ENCODE results near the gene GNB2. TPM values are rescaled to one million over a fixed set of nuclear protein-coding genes. Genes with fewer than 3 reads are reported as not detected.
A peak's percentile ranks its signal among the peaks of the same experiment; 100 is the strongest.
"Not testable (repeated sequence)": the region's sequence is repeated elsewhere in the genome, so short reads cannot be mapped to it uniquely, and the experiment has no call there.

The GNB2 gene
- total and polyA plus RNA-seq, 4 experiments from 2014 or later, result 48.3 to 144 (median 99.2) TPM

GRCh38 chr7:100665168-100665726 is 8.3 kb upstream of the GNB2 start:
- Mint-ChIP-seq H3K4me3 (no peak overlapping the region), H3K9me3 (peaks cover 0 to 1% (median 0%) of the 10 kb centered on the region in 8 donors), H3K4me1 (no peaks in the 10 kb centered on the region), H3K27me3 (peaks cover 0 to 3% of the 10 kb centered on the region in 2 donors), H3K36me3 (no peaks in the 10 kb centered on the region), H3K27ac (no peak overlapping the region)
- no peaks in the 10 kb centered on the region for H3K27me3 ChIP-seq (ENCODE audit: insufficient read depth, low read length)
- no peaks in the 10 kb centered on the region for H3K4me1 ChIP-seq (ENCODE audit: insufficient read depth, low read length)
- no peaks in the 10 kb centered on the region for H3K9me3 ChIP-seq (ENCODE audit: control insufficient read depth in 1 of 2, low read length in 2 of 2)
- intact Hi-C loops (cut with micrococcal nuclease), result no loop called here
- DNase-seq, result no peak
- H3K36me3 ChIP-seq (ENCODE audit: insufficient read depth, low read length), result no peaks in the 10 kb centered on the region
- no peak overlapping the region for H3K4me3 ChIP-seq (ENCODE audit: low read length in 2 of 2)
- H3K27ac ChIP-seq (ENCODE audit: low read depth, low read length), result no peak overlapping the region
- POLR2A ChIA-PET (ENCODE audit: partially characterized antibody), result interaction anchor here (1.3 kb wide), 1 partner anchor 79 kb away, joined by 4 read pairs; the partner anchor contains the start of gene FBXO24
- CTCF ChIA-PET (ENCODE audit: partially characterized antibody), result interaction anchor here (0.6 kb wide), 1 partner anchor 101 kb away, joined by 3 read pairs; no protein-coding TSS in a partner anchor

GRCh38 chr7:100667331-100668068 is 6.0 kb upstream of the GNB2 start:
- CTCF ChIA-PET (ENCODE audit: partially characterized antibody), result interaction anchor here (0.8 to 1.6 kb wide), 4 partner anchors 28 to 217 kb away, joined by 3 to 5 read pairs (median 4); no protein-coding TSS in a partner anchor
- peaks cover 0 to 2% (median 0%) of the 10 kb centered on the region in 8 donors for H3K9me3 Mint-ChIP-seq
- Histone ChIP-seq H3K27ac (ENCODE audit: low read depth, low read length) (no peak overlapping the region), H3K9me3 (ENCODE audit: control insufficient read depth in 1 of 2, low read length in 2 of 2) (no peaks in the 10 kb centered on the region), H3K36me3 (ENCODE audit: insufficient read depth, low read length) (no peaks in the 10 kb centered on the region), H3K27me3 (ENCODE audit: insufficient read depth, low read length) (no peaks in the 10 kb centered on the region), H3K4me3 (ENCODE audit: low read length in 2 of 2) (no peak overlapping the region), H3K4me1 (ENCODE audit: insufficient read depth, low read length) (no peaks in the 10 kb centered on the region)
- H3K36me3 Mint-ChIP-seq, result no peaks in the 10 kb centered on the region
- no peaks in the 10 kb centered on the region for H3K27me3 Mint-ChIP-seq
- H3K4me1 Mint-ChIP-seq, result no peaks in the 10 kb centered on the region
- intact Hi-C loops (cut with micrococcal nuclease), result no loop called here
- H3K4me3 Mint-ChIP-seq, result no peak overlapping the region
- DNase-seq, result no peak
- POLR2A ChIA-PET (ENCODE audit: partially characterized antibody), result interaction anchor here (1.4 kb wide), 1 partner anchor 18 kb away, joined by 3 read pairs; no protein-coding TSS in a partner anchor
- no peak overlapping the region for H3K27ac Mint-ChIP-seq

- Mint-ChIP-seq H3K27me3 (no peaks in the 10 kb centered on the region), H3K4me3 (no peak overlapping the region), H3K4me1 (peaks cover 0 to 2% (median 0%) of the 10 kb centered on the region in 4 donors), H3K27ac (peak overlapping the region in 1 of 7 donors; percentile 6), H3K36me3 (no peaks in the 10 kb centered on the region), H3K9me3 (peaks cover 0 to 2% (median 0%) of the 10 kb centered on the region in 8 donors)
- Histone ChIP-seq H3K36me3 (ENCODE audit: insufficient read depth, low read length) (no peaks in the 10 kb centered on the region), H3K27ac (ENCODE audit: low read depth, low read length) (no peak overlapping the region), H3K4me1 (ENCODE audit: insufficient read depth, low read length) (peaks cover 5% of the 10 kb centered on the region), H3K27me3 (ENCODE audit: insufficient read depth, low read length) (no peaks in the 10 kb centered on the region), H3K4me3 (ENCODE audit: low read length in 2 of 2) (no peak overlapping the region), H3K9me3 (ENCODE audit: control insufficient read depth in 1 of 2, low read length in 2 of 2) (no peaks in the 10 kb centered on the region)
- intact Hi-C loops (cut with micrococcal nuclease), result no loop called here
- no peak for DNase-seq
- POLR2A ChIA-PET (ENCODE audit: partially characterized antibody), result no interaction called here
- CTCF ChIA-PET (ENCODE audit: partially characterized antibody), result interaction anchor here (0.5 to 1.6 kb wide), 4 partner anchors 33 to 1114 kb away, joined by 3 to 5 read pairs (median 4); no protein-coding TSS in a partner anchor
Observed at GRCh38 chr7:100668069-100668449, 5.5 kb upstream of the GNB2 start.

- H3K4me1 ChIP-seq (ENCODE audit: insufficient read depth, low read length); H3K36me3 Mint-ChIP-seq; H3K4me3 Mint-ChIP-seq; H3K4me3 ChIP-seq (ENCODE audit: low read length in 2 of 2); H3K27ac Mint-ChIP-seq; H3K36me3 ChIP-seq (ENCODE audit: insufficient read depth, low read length); H3K27ac ChIP-seq (ENCODE audit: low read depth, low read length); H3K9me3 ChIP-seq (ENCODE audit: control insufficient read depth in 1 of 2, low read length in 2 of 2); H3K27me3 ChIP-seq (ENCODE audit: insufficient read depth, low read length); intact Hi-C loops (cut with micrococcal nuclease); H3K27me3 Mint-ChIP-seq; DNase-seq; H3K4me1 Mint-ChIP-seq; H3K9me3 Mint-ChIP-seq: not testable (repeated sequence)
- ChIA-PET POLR2A (ENCODE audit: partially characterized antibody) (interaction anchor here (1.2 kb wide), 1 partner anchor 10 kb away, joined by 3 read pairs; no protein-coding TSS in a partner anchor), CTCF (ENCODE audit: partially characterized antibody) (interaction anchor here (1.6 kb wide), 1 partner anchor 34 kb away, joined by 5 read pairs; no protein-coding TSS in a partner anchor)
Observed at GRCh38 chr7:100669106-100669505, 4.4 kb upstream of the GNB2 start.

- no peaks in the 10 kb centered on the region for H3K9me3 ChIP-seq (ENCODE audit: control insufficient read depth in 1 of 2, low read length in 2 of 2)
- H3K36me3 ChIP-seq (ENCODE audit: insufficient read depth, low read length), result no peaks in the 10 kb centered on the region
- H3K4me3 ChIP-seq (ENCODE audit: low read length in 2 of 2), result no peak overlapping the region
- H3K27ac ChIP-seq (ENCODE audit: low read depth, low read length), result no peak overlapping the region
- peaks cover 0 to 10% of the 10 kb centered on the region in 2 donors for H3K36me3 Mint-ChIP-seq
- H3K4me1 Mint-ChIP-seq, result peaks cover 0 to 12% (median 1%) of the 10 kb centered on the region in 4 donors
- H3K9me3 Mint-ChIP-seq, result peaks cover 0 to 2% (median 0%) of the 10 kb centered on the region in 8 donors
- ChIA-PET CTCF (ENCODE audit: partially characterized antibody) (interaction anchor here (1.4 to 1.8 kb wide), 3 partner anchors 22 to 37 kb away, joined by 3 to 13 read pairs (median 3); no protein-coding TSS in a partner anchor), POLR2A (ENCODE audit: partially characterized antibody) (interaction anchor here (1.2 to 1.5 kb wide), 2 partner anchors 9 to 58 kb away, joined by 3 to 4 read pairs; partner anchors contain the start of gene MOSPD3)
- no peak for DNase-seq
- no peak overlapping the region for H3K4me3 Mint-ChIP-seq
- peaks cover 9% of the 10 kb centered on the region for H3K4me1 ChIP-seq (ENCODE audit: insufficient read depth, low read length)
- no peak overlapping the region for H3K27ac Mint-ChIP-seq
- intact Hi-C loops (cut with micrococcal nuclease), result no loop called here
- no peaks in the 10 kb centered on the region for H3K27me3 Mint-ChIP-seq
- H3K27me3 ChIP-seq (ENCODE audit: insufficient read depth, low read length), result no peaks in the 10 kb centered on the region
Observed at GRCh38 chr7:100670074-100670473, 3.5 kb upstream of the GNB2 start.

- Histone ChIP-seq H3K4me3 (ENCODE audit: low read length in 2 of 2) (no peak overlapping the region), H3K27ac (ENCODE audit: low read depth, low read length) (no peak overlapping the region), H3K36me3 (ENCODE audit: insufficient read depth, low read length) (peaks cover 3% of the 10 kb centered on the region), H3K27me3 (ENCODE audit: insufficient read depth, low read length) (no peaks in the 10 kb centered on the region), H3K4me1 (ENCODE audit: insufficient read depth, low read length) (peaks cover 15% of the 10 kb centered on the region), H3K9me3 (ENCODE audit: control insufficient read depth in 1 of 2, low read length in 2 of 2) (no peaks in the 10 kb centered on the region)
- Mint-ChIP-seq H3K9me3 (peaks cover 0 to 4% (median 0%) of the 10 kb centered on the region in 8 donors), H3K27me3 (peaks cover 0 to 1% of the 10 kb centered on the region in 2 donors), H3K36me3 (peaks cover 0 to 17% of the 10 kb centered on the region in 2 donors), H3K4me1 (peaks cover 3 to 22% (median 5%) of the 10 kb centered on the region in 4 donors), H3K4me3 (peak overlapping the region in 2 of 8 donors; percentile 12 to 38), H3K27ac (peak overlapping the region in 2 of 7 donors; percentile 24 to 97)
- DNase-seq, result no peak
- ChIA-PET POLR2A (ENCODE audit: partially characterized antibody) (interaction anchor here (1.2 to 6.3 kb wide), 6 partner anchors 33 to 87 kb away, joined by 4 to 70 read pairs (median 6); partner anchors contain the start of gene MOSPD3), CTCF (ENCODE audit: partially characterized antibody) (interaction anchor here (1.0 to 1.8 kb wide), 4 partner anchors 20 to 38 kb away, joined by 3 to 13 read pairs (median 3); no protein-coding TSS in a partner anchor)
- intact Hi-C loops (cut with micrococcal nuclease), result loop anchor here (2.0 kb wide), 1 partner anchor 67 kb away; no protein-coding TSS in a partner anchor
Observed at GRCh38 chr7:100671353-100672327, 1.9 kb upstream of the GNB2 start.
